IMR-90 (cell line): ENCODE data around the gene ZNF37A. TPM values are rescaled to one million over a fixed set of nuclear protein-coding genes. Genes with fewer than 3 reads are reported as not detected.

ENCODE experiments used
- ATAC-seq: fragments of 200-7000 bp; cut with Tn5 transposase; 2 replicates; pipeline ENCODE4 v1.9.1; 2020; ENCODE audit warnings: low read depth, mild to moderate bottlenecking, moderate library complexity
- BruUV-seq: library from RNA; stranded (reverse); fragments of 400-500 nt; replicated peaks from 2 replicates; lab custom pipeline; 2021; lab: Mats Ljungman, UMichigan
- CTCF ChIA-PET: fragments of 300-600 bp; formaldehyde crosslinking; extraction: SDS; loops from one replicate; lab custom pipeline; 2021; ENCODE audit warnings: antibody characterized with exemption; lab: Yijun Ruan, JAX
- POLR2A ChIA-PET: fragments of 300-600 bp; sonication (Branson Sonifier 250); formaldehyde crosslinking; loops from one replicate; lab custom pipeline; 2022; ENCODE audit warnings: antibody characterized with exemption; ENCODE audit not compliant: unreplicated experiment; lab: Charles Lee
- DNase-seq: peaks from one replicate; pipeline ENCODE4 v3.0.0; 2013
- H2AFZ ChIP-seq: replicated peaks from 2 replicates; pipeline ENCODE3; 2013; ENCODE audit warnings: low read length, mild to moderate bottlenecking; ENCODE audit not compliant: poor library complexity
- H2AK5ac ChIP-seq: 2 replicates; pipeline ENCODE4 v1.6.1; 2013; ENCODE audit warnings: low read depth, low read length, inconsistent platforms
- H2AK9ac ChIP-seq: replicated peaks from 2 replicates; pipeline ENCODE3; 2013; ENCODE audit warnings: mild to moderate bottlenecking, low read depth, low read length, moderate library complexity; ENCODE audit not compliant: poor library complexity
- H2BK120ac ChIP-seq: 2 replicates; pipeline ENCODE4 v1.6.1; 2013; ENCODE audit warnings: low read depth, low read length, inconsistent platforms
- H2BK15ac ChIP-seq: 3 replicates; pipeline ENCODE4 v1.6.1; 2013; ENCODE audit warnings: low read depth, low read length, inconsistent platforms
- H2BK20ac ChIP-seq: 2 replicates; pipeline ENCODE4 v1.6.1; 2013; ENCODE audit warnings: low read depth, mild to moderate bottlenecking, inconsistent platforms, low read length, moderate library complexity
- H2BK5ac ChIP-seq: 2 replicates; pipeline ENCODE4 v1.6.1; 2013; ENCODE audit warnings: mild to moderate bottlenecking, low read depth, low read length, inconsistent platforms; ENCODE audit not compliant: poor library complexity, severe bottlenecking
- H3K14ac ChIP-seq: replicated peaks from 2 replicates; pipeline ENCODE4 v1.6.1; 2013; ENCODE audit warnings: low read depth, low read length, inconsistent platforms
- H3K18ac ChIP-seq: 2 replicates; pipeline ENCODE4 v1.6.1; 2013; ENCODE audit warnings: low read depth, low read length, control low read depth
- H3K23ac ChIP-seq: 2 replicates; pipeline ENCODE4 v1.6.1; 2013; ENCODE audit warnings: low read depth, low read length, inconsistent platforms
- H3K27ac ChIP-seq: 2 replicates; pipeline ENCODE4 v1.5.1; 2013; ENCODE audit warnings: mild to moderate bottlenecking, control low read depth, low read length; ENCODE audit not compliant: insufficient read depth
- H3K27me3 ChIP-seq: 2 replicates; pipeline ENCODE4 v1.6.1; 2013; ENCODE audit warnings: low read length; ENCODE audit not compliant: control insufficient read depth, insufficient read depth
- H3K36me3 ChIP-seq: 2 replicates; pipeline ENCODE4 v1.6.1; 2013; ENCODE audit warnings: low read length, mixed read lengths; ENCODE audit not compliant: control insufficient read depth, insufficient read depth
- H3K4ac ChIP-seq: 2 replicates; pipeline ENCODE4 v1.6.1; 2013; ENCODE audit warnings: low read depth, low read length, inconsistent platforms
- H3K4me1 ChIP-seq: 2 replicates; pipeline ENCODE4 v1.6.1; 2013; ENCODE audit warnings: low read length, mixed read lengths; ENCODE audit not compliant: control insufficient read depth, insufficient read depth
- H3K4me2 ChIP-seq: 2 replicates; pipeline ENCODE4 v1.6.1; 2013; ENCODE audit warnings: low read depth, mild to moderate bottlenecking, control low read depth, low read length, moderate library complexity
- H3K4me3 ChIP-seq: 2 replicates; pipeline ENCODE4 v1.5.1; 2013; ENCODE audit warnings: low read depth, mild to moderate bottlenecking, control low read depth, low read length, moderate library complexity; ENCODE audit not compliant: insufficient read depth
- H3K56ac ChIP-seq: 2 replicates; pipeline ENCODE4 v1.6.1; 2013; ENCODE audit warnings: low read length, inconsistent platforms; ENCODE audit not compliant: insufficient read depth; ENCODE audit errors: extremely low read depth
- H3K79me1 ChIP-seq, 2 experiments: 2 replicates each; pipeline ENCODE4 v1.6.1; 2013; ENCODE audit warnings: low read length in 2 of 2, inconsistent platforms in 1 of 2, low read depth in 1 of 2
- H3K9ac ChIP-seq: 2 replicates; pipeline ENCODE4 v1.6.1; 2013; ENCODE audit warnings: low read depth, low read length, control low read depth
- H3K9me1 ChIP-seq: 2 replicates; pipeline ENCODE4 v1.6.1; 2013; ENCODE audit warnings: low read length, inconsistent platforms; ENCODE audit not compliant: insufficient read depth
- H3K9me3 ChIP-seq: 2 replicates; pipeline ENCODE4 v1.6.1; 2013; ENCODE audit warnings: low read length; ENCODE audit not compliant: control insufficient read depth, insufficient read depth
- H4K20me1 ChIP-seq: 2 replicates; pipeline ENCODE4 v1.6.1; 2013; ENCODE audit warnings: low read length, inconsistent platforms; ENCODE audit not compliant: insufficient read depth
- H4K5ac ChIP-seq: 2 replicates; pipeline ENCODE4 v1.6.1; 2013; ENCODE audit warnings: mild to moderate bottlenecking, low read depth, low read length, control low read depth
- H4K8ac ChIP-seq, 2 experiments: 2 replicates each; pipeline ENCODE4 v1.6.1; 2013; ENCODE audit warnings: low read depth in 2 of 2, low read length in 2 of 2, control low read depth in 1 of 2, inconsistent platforms in 1 of 2
- H4K91ac ChIP-seq: 2 replicates; pipeline ENCODE4 v1.6.1; 2013; ENCODE audit warnings: low read depth, low read length, inconsistent platforms; ENCODE audit not compliant: insufficient read depth
- BHLHE40 ChIP-seq: fragments of 150-350 bp; IDR thresholded peaks from 2 replicates; pipeline ENCODE4 v1.6.1; 2016; ENCODE audit warnings: mild to moderate bottlenecking, low read depth, low read length
- CEBPB ChIP-seq: IDR thresholded peaks from 2 replicates; pipeline ENCODE4 v1.6.1; 2012; ENCODE audit warnings: low read depth, low read length, improper control_type of control experiment
- CHD1 ChIP-seq: IDR thresholded peaks from 2 replicates; pipeline ENCODE4 v1.6.1; 2012; ENCODE audit warnings: low read depth, low read length, improper control_type of control experiment
- CTCF ChIP-seq: conservative IDR thresholded peaks from 2 replicates; pipeline ENCODE4 v1.5.1; 2012; ENCODE audit warnings: mild to moderate bottlenecking, low read depth, low read length, improper control_type of control experiment
- ELK1 ChIP-seq: fragments of 150-350 bp; IDR thresholded peaks from 2 replicates; pipeline ENCODE4 v1.6.1; 2016; ENCODE audit warnings: low read depth, mild to moderate bottlenecking, low read length, moderate library complexity, borderline replicate concordance
- FOS ChIP-seq: fragments of 150-350 bp; IDR thresholded peaks from 2 replicates; pipeline ENCODE4 v1.6.1; 2016; ENCODE audit warnings: low read depth, low read length
- MAFK ChIP-seq: IDR thresholded peaks from 2 replicates; pipeline ENCODE4 v1.6.1; 2012; ENCODE audit warnings: low read depth, low read length, improper control_type of control experiment
- MAZ ChIP-seq: IDR thresholded peaks from 2 replicates; pipeline ENCODE4 v1.6.1; 2012; ENCODE audit warnings: low read depth, mild to moderate bottlenecking, low read length, improper control_type of control experiment, moderate library complexity, borderline replicate concordance
- MXI1 ChIP-seq: IDR thresholded peaks from 2 replicates; pipeline ENCODE4 v1.6.1; 2012; ENCODE audit warnings: low read depth, mild to moderate bottlenecking, low read length, moderate library complexity, borderline replicate concordance
- NFE2L2 ChIP-seq: fragments of 150-350 bp; IDR thresholded peaks from 2 replicates; pipeline ENCODE4 v1.6.1; 2016; ENCODE audit warnings: low read depth, mild to moderate bottlenecking, low read length
- POLR2A ChIP-seq: IDR thresholded peaks from 2 replicates; pipeline ENCODE4 v1.6.1; 2012; ENCODE audit warnings: mild to moderate bottlenecking, low read depth, low read length
- RAD21 ChIP-seq: IDR thresholded peaks from 2 replicates; pipeline ENCODE4 v1.6.1; 2012; ENCODE audit warnings: low read length, improper control_type of control experiment
- RCOR1 ChIP-seq: IDR thresholded peaks from 2 replicates; pipeline ENCODE4 v1.6.1; 2012; ENCODE audit warnings: mild to moderate bottlenecking, low read length, improper control_type of control experiment; ENCODE audit not compliant: insufficient replicate concordance
- RFX5 ChIP-seq: IDR thresholded peaks from 2 replicates; pipeline ENCODE4 v1.8.0; 2012; ENCODE audit warnings: low read depth, mild to moderate bottlenecking, low read length, moderate library complexity
- SMC3 ChIP-seq: fragments of 150-350 bp; IDR thresholded peaks from 2 replicates; pipeline ENCODE4 v1.6.1; 2016; ENCODE audit warnings: low read depth, mild to moderate bottlenecking, antibody characterized with exemption, low read length, moderate library complexity
- USF2 ChIP-seq: fragments of 150-350 bp; IDR thresholded peaks from 2 replicates; pipeline ENCODE4 v1.6.1; 2017; ENCODE audit warnings: mild to moderate bottlenecking, antibody characterized with exemption, low read length, low read depth
- WGBS, 2 experiments: methylation state at CpG; one replicate each; pipeline versions ENCODE4 v1.1.5 to v1.1.7; 2013; ENCODE audit warnings: missing lambda C conversion rate in 2 of 2; ENCODE audit not compliant: insufficient read length in 1 of 2; ENCODE audit errors: extremely low coverage in 2 of 2; 5-methylcytosine and 5-hydroxymethylcytosine counted together
- dilution Hi-C: fragments of 300-500 bp; cut with HindIII; formaldehyde crosslinking; loops from one replicate; pipeline ENCODE4 v1.14.3; 2018; ENCODE audit warnings: low sequenced_read_pairs; ENCODE audit not compliant: unreplicated experiment
- in situ Hi-C: fragments of 300-500 bp; cut with MboI; formaldehyde crosslinking; loops from 3 replicates; pipeline ENCODE4 v1.14.3; 2019; ENCODE audit warnings: low sequenced_read_pairs, inconsistent platforms, mixed read lengths
- intact Hi-C: fragments of 100-400 bp; cut with micrococcal nuclease; formaldehyde crosslinking; loops from 2 replicates; pipeline ENCODE4 v1.10.0; 2022
- polyA plus RNA-seq, 3 experiments: library from polyadenylated mRNA; depleted of rRNA; stranded (reverse); fragments of >200 nt; gene quantifications; 2 replicates each; pipeline ENCODE4 v1.2.3, GENCODE V29; 2012; ENCODE audit warnings: low replicate concordance in 1 of 3
- total RNA-seq: library from RNA; depleted of rRNA; stranded (reverse); fragments of >200 nt; gene quantifications from 2 replicates; pipeline ENCODE4 v1.2.3, GENCODE V29; 2012

The ZNF37A gene
- total and polyA plus RNA-seq, 2 of the 4 experiments (the other 2 are of a cell fraction) = 5.5 to 8.6 TPM

GRCh38 chr10:38184477-38184876 is 90.3 kb downstream of the ZNF37A start:
- intact Hi-C loops = no loop called here

More at GRCh38 chr10:38184477-38184876, 90.3 kb downstream of the ZNF37A start:
- no CpG with 5 or more reads among the region's 1 CpG for WGBS, 2 experiments
- no peak overlapping the region for H3K14ac ChIP-seq
- H3K27me3 ChIP-seq = no peaks in the 10 kb centered on the region
- no peaks in the 10 kb centered on the region for H4K20me1 ChIP-seq
- no peak overlapping the region for H3K9ac ChIP-seq
- dilution Hi-C loops = no loop called here
- H3K4ac ChIP-seq = no peak overlapping the region
- BruUV-seq = no TSS peak
- H3K4me1 ChIP-seq = no peaks in the 10 kb centered on the region
- ChIA-PET CTCF (no interaction called here), POLR2A (no interaction called here)
- H2BK5ac ChIP-seq = no peak overlapping the region
- H3K9me3 ChIP-seq = no peaks in the 10 kb centered on the region
- no peak overlapping the region for H2BK20ac ChIP-seq
- no peak overlapping the region for H3K18ac ChIP-seq
- no peak overlapping the region for H2BK15ac ChIP-seq
- in situ Hi-C loops = no loop called here
- no peaks in the 10 kb centered on the region for H3K36me3 ChIP-seq
- H3K79me1 ChIP-seq = no peaks in the 10 kb centered on the region
- H2AFZ ChIP-seq = no peak overlapping the region
- no peak for ATAC-seq
- H3K27ac ChIP-seq = no peak overlapping the region
- no peak overlapping the region for H2AK5ac ChIP-seq
- H4K8ac ChIP-seq = no peak overlapping the region
- no peak overlapping the region for H2BK120ac ChIP-seq
- H3K23ac ChIP-seq = no peak overlapping the region
- no peak overlapping the region for H4K91ac ChIP-seq
- DNase-seq = no peak
- no peak overlapping the region for H2AK9ac ChIP-seq
- no peaks in the 10 kb centered on the region for H3K9me1 ChIP-seq
- no peak overlapping the region for H3K4me2 ChIP-seq
- no peak overlapping the region for H3K56ac ChIP-seq
- TF ChIP-seq ELK1 (no peak), MAFK (no peak), CHD1 (no peak), CEBPB (no peak), RAD21 (no peak), RFX5 (no peak), MAZ (no peak), RCOR1 (no peak), CTCF (no peak), USF2 (no peak), NFE2L2 (no peak), SMC3 (no peak), POLR2A (no peak), MXI1 (no peak), FOS (no peak), BHLHE40 (no peak)
- no peak overlapping the region for H3K4me3 ChIP-seq
- H4K5ac ChIP-seq = no peak overlapping the region
